Activated CD4-positive, CD25-positive, alpha-beta regulatory T cell (primary cell): ENCODE data around the gene MUC2.

Source experiments
- DNase-seq, 4 experiments: peaks; one replicate each; lab custom pipeline; 2025; lab: John Stamatoyannopoulos, UW

Gene MUC2

GRCh38 chr11:1087961-1088926, 13.6 kb downstream of the MUC2 start:
- DNase-seq, result no peak

- no peak for DNase-seq
Observed at GRCh38 chr11:1088927-1089737, 14.5 kb downstream of the MUC2 start.

- no peak for DNase-seq
Observed at GRCh38 chr11:1089738-1090599, 15.3 kb downstream of the MUC2 start.

- DNase-seq, result no peak
Observed at GRCh38 chr11:1090600-1091331, 16.1 kb downstream of the MUC2 start.

GRCh38 chr11:1091332-1092083, 16.8 kb downstream of the MUC2 start:
- DNase-seq, result no peak

GRCh38 chr11:1092145-1092670, 17.5 kb downstream of the MUC2 start:
- DNase-seq, result no peak

- no peak for DNase-seq
Observed at GRCh38 chr11:1092919-1093318, 18.2 kb downstream of the MUC2 start.

- DNase-seq, result no peak
Observed at GRCh38 chr11:1099519-1100355, 25.1 kb downstream of the MUC2 start.

GRCh38 chr11:1100417-1101245, 26.0 kb downstream of the MUC2 start:
- no peak for DNase-seq

GRCh38 chr11:1101318-1102089, 26.8 kb downstream of the MUC2 start:
- no peak for DNase-seq

- no peak for DNase-seq
Observed at GRCh38 chr11:1102221-1102971, 27.7 kb downstream of the MUC2 start.

GRCh38 chr11:1102996-1103395, 28.3 kb downstream of the MUC2 start:
- no peak for DNase-seq

- DNase-seq, result no peak
Observed at GRCh38 chr11:1103401-1104360, 29.0 kb downstream of the MUC2 start.

GRCh38 chr11:1104411-1105182, 29.9 kb downstream of the MUC2 start:
- DNase-seq, result no peak

- no peak for DNase-seq
Observed at GRCh38 chr11:1105183-1105565, 30.5 kb downstream of the MUC2 start.
